HCT116 (cell line): ENCODE data around the gene FTO. TPM values are rescaled to one million over a fixed set of nuclear protein-coding genes. Genes with fewer than 3 reads are reported as not detected.

Experiments used
- ATAC-seq: fragments of 200-7000 bp; cut with Tn5 transposase; 2 replicates; pipeline ENCODE4 v1.9.1; 2020; ENCODE audit warnings: mild to moderate bottlenecking, moderate library complexity
- BruUV-seq: library from RNA; stranded (reverse); fragments of 400-500 nt; replicated peaks from 2 replicates; lab custom pipeline; 2021; lab: Mats Ljungman, UMichigan
- CTCF ChIA-PET: fragments of 300-600 bp; sonication (Branson Sonifier 250); formaldehyde crosslinking; loops from one replicate; lab custom pipeline; 2021; ENCODE audit warnings: antibody characterized with exemption; lab: Charles Lee
- POLR2A ChIA-PET: fragments of 300-600, 350-600 bp; sonication (Branson Sonifier 250); formaldehyde crosslinking; loops from one replicate; lab custom pipeline; 2021; ENCODE audit warnings: antibody characterized with exemption; lab: Charles Lee
- RAD21 ChIA-PET, 2 experiments: fragments of 300-600 bp; sonication (Branson Sonifier 250); formaldehyde crosslinking; loops; one replicate each; lab custom pipeline; 2023; ENCODE audit warnings: low total read pairs in 2 of 2; ENCODE audit not compliant: uncharacterized antibody in 2 of 2, unreplicated experiment in 2 of 2, low non-redundant PET in 1 of 2; lab: Charles Lee
- DNase-seq: peaks from one replicate; pipeline ENCODE4 v3.0.0-alpha.2; 2010; ENCODE audit warnings: low read depth, low spot score
- H2AFZ ChIP-seq: fragments of 200-600 bp; shearing (Covaris generic), sonication (generic); 2 replicates; pipeline ENCODE4 v1.6.1; 2017; ENCODE audit warnings: low read depth, mixed run types, mixed read lengths, antibody characterized with exemption, low read length; ENCODE audit not compliant: poor library complexity, severe bottlenecking
- H3K27ac ChIP-seq: 2 replicates; pipeline ENCODE4 v1.5.1; 2012; ENCODE audit warnings: low read depth, low read length
- H3K27me3 ChIP-seq: fragments of 200-600 bp; sonication (generic); 2 replicates; pipeline ENCODE4 v1.6.1; 2016; ENCODE audit warnings: mixed run types, low read length, mixed read lengths; ENCODE audit not compliant: insufficient read depth
- H3K36me3 ChIP-seq, 2 experiments: fragments of 200-500 bp in 1 of 2; fragments of 200-600 bp in 1 of 2; sonication (Bioruptor generic) in 1 of 2; sonication (generic) in 1 of 2; 2 replicates each; pipeline versions ENCODE4 v1.5.1 to v1.6.1; 2014 to 2016; ENCODE audit warnings: low read length in 2 of 2, inconsistent platforms in 1 of 2, mixed read lengths in 1 of 2, mixed run types in 1 of 2; ENCODE audit not compliant: insufficient read depth in 2 of 2, control insufficient read depth in 1 of 2
- H3K4me1 ChIP-seq, 2 experiments: fragments of 200-600 bp in 1 of 2; sonication (generic) in 1 of 2; 2 replicates each; pipeline versions ENCODE4 v1.5.1 to v1.6.1; 2012 to 2017; ENCODE audit warnings: low read length in 2 of 2, inconsistent platforms in 1 of 2, mild to moderate bottlenecking in 1 of 2, mixed read lengths in 1 of 2, mixed run types in 1 of 2, moderate library complexity in 1 of 2; ENCODE audit not compliant: insufficient read depth in 2 of 2, control insufficient read depth in 1 of 2
- H3K4me2 ChIP-seq: fragments of 200-600 bp; sonication (generic); 2 replicates; pipeline ENCODE4 v1.6.1; 2017; ENCODE audit warnings: mixed run types, low read length, mixed read lengths
- H3K4me3 ChIP-seq, 2 experiments: fragments of 200-600 bp in 1 of 2; sonication (generic) in 1 of 2; replicated peaks in 1 of 2; 2 replicates each; pipeline ENCODE4 v1.5.1; 2011 to 2016; ENCODE audit warnings: low read length in 2 of 2, control low read depth in 1 of 2, low read depth in 1 of 2, mild to moderate bottlenecking in 1 of 2, mixed read lengths in 1 of 2, mixed run types in 1 of 2
- H3K79me2 ChIP-seq: fragments of 200-600 bp; sonication (generic); 2 replicates; pipeline ENCODE4 v1.6.1; 2017; ENCODE audit warnings: mild to moderate bottlenecking, mixed run types, low read length, moderate library complexity, mixed read lengths; ENCODE audit not compliant: insufficient read depth
- H3K9ac ChIP-seq: fragments of 200-600 bp; sonication (generic); 2 replicates; pipeline ENCODE4 v1.6.1; 2016; ENCODE audit warnings: low read length, mixed read lengths
- H3K9me2 ChIP-seq: fragments of 200-600 bp; sonication (generic), shearing (Covaris generic); 2 replicates; pipeline ENCODE4 v1.6.1; 2017; ENCODE audit warnings: mixed run types, mild to moderate bottlenecking, moderate library complexity; ENCODE audit not compliant: insufficient read depth
- H3K9me3 ChIP-seq, 2 experiments: fragments of 200-500 bp in 1 of 2; fragments of 200-600 bp in 1 of 2; sonication (Bioruptor generic) in 1 of 2; sonication (generic) in 1 of 2; 2 replicates each; pipeline ENCODE4 v1.6.1; 2014 to 2017; ENCODE audit warnings: low read length in 2 of 2, mixed read lengths in 2 of 2, inconsistent platforms in 1 of 2, low read depth in 1 of 2, mild to moderate bottlenecking in 1 of 2, mixed run types in 1 of 2, moderate library complexity in 1 of 2; ENCODE audit not compliant: control insufficient read depth in 1 of 2, insufficient read depth in 1 of 2
- H4K20me1 ChIP-seq: fragments of 200-600 bp; sonication (generic), shearing (Covaris generic); 2 replicates; pipeline ENCODE4 v1.6.1; 2017; ENCODE audit warnings: mixed run types, mild to moderate bottlenecking, moderate library complexity; ENCODE audit not compliant: insufficient read depth
- CBX3 ChIP-seq: IDR thresholded peaks from 2 replicates; pipeline ENCODE4 v1.6.1; 2012; ENCODE audit warnings: low read depth
- CTCF ChIP-seq, 3 experiments: fragments of 200-600 bp in 1 of 3; sonication (generic) in 1 of 3; IDR thresholded peaks in 2 of 3; conservative IDR thresholded peaks in 1 of 3; 2 replicates each; pipeline ENCODE4 v1.5.1; 2012 to 2017; ENCODE audit warnings: low read depth in 2 of 3, low read length in 2 of 3, antibody characterized with exemption in 1 of 3, borderline replicate concordance in 1 of 3, control low read depth in 1 of 3, mild to moderate bottlenecking in 1 of 3, mixed read lengths in 1 of 3, mixed run types in 1 of 3, moderate library complexity in 1 of 3; ENCODE audit not compliant: insufficient read depth in 1 of 3
- ELF1 ChIP-seq: IDR thresholded peaks from 2 replicates; pipeline ENCODE4 v1.6.1; 2012; ENCODE audit warnings: low read depth, borderline replicate concordance
- EZH2 ChIP-seq: fragments of 200-600 bp; sonication (generic); IDR thresholded peaks from 2 replicates; pipeline ENCODE4 v1.6.1; 2017; ENCODE audit warnings: antibody characterized with exemption, mixed run types
- FOSL1 ChIP-seq: IDR thresholded peaks from 2 replicates; pipeline ENCODE4 v1.6.1; 2012; ENCODE audit warnings: low read depth
- POLR2AphosphoS5 ChIP-seq: IDR thresholded peaks from 2 replicates; pipeline ENCODE4 v1.6.1; 2011; ENCODE audit warnings: mild to moderate bottlenecking, low read depth, low read length, moderate library complexity
- SRF ChIP-seq: IDR thresholded peaks from 2 replicates; pipeline ENCODE4 v1.6.1; 2012; ENCODE audit warnings: low read depth
- TCF7L2 ChIP-seq: IDR thresholded peaks from 2 replicates; pipeline ENCODE4 v1.7.0; 2011; ENCODE audit warnings: borderline replicate concordance, inconsistent platforms; ENCODE audit not compliant: insufficient read depth, insufficient read length; ENCODE audit errors: extremely low read depth
- ZBTB33 ChIP-seq: IDR thresholded peaks from 2 replicates; pipeline ENCODE4 v1.6.1; 2011; ENCODE audit warnings: mild to moderate bottlenecking, low read length, moderate library complexity; ENCODE audit not compliant: insufficient replicate concordance; ENCODE audit errors: extremely low read depth
- ZFX ChIP-seq: fragments of 450-650 bp; IDR thresholded peaks from 2 replicates; pipeline ENCODE4 v1.6.1; 2017
- ZNF274 ChIP-seq: fragments of 200-500 bp; sonication (Bioruptor generic); IDR thresholded peaks from 2 replicates; pipeline ENCODE4 v1.6.1; 2014; ENCODE audit warnings: mild to moderate bottlenecking, low read depth, low read length, inconsistent platforms
- intact Hi-C: fragments of 100-400 bp; cut with micrococcal nuclease; formaldehyde crosslinking; loops from 2 replicates; pipeline ENCODE4 v1.10.0; 2022
- total RNA-seq: library from RNA; stranded (reverse); gene quantifications from one replicate; pipeline ENCODE4 v1.2.1, GENCODE V29; 2021; ENCODE audit not compliant: unreplicated experiment

FTO gene
- total RNA-seq, 1 experiment from 2014 or later = 55.2 TPM

- no peaks in the 10 kb centered on the region for H3K4me1 ChIP-seq
- no peak overlapping the region for H3K4me2 ChIP-seq
- H3K36me3 ChIP-seq = no peaks in the 10 kb centered on the region
- H3K9me2 ChIP-seq = no peaks in the 10 kb centered on the region
- BruUV-seq = no TSS peak
- RAD21 ChIA-PET = no interaction called here
- POLR2A ChIA-PET = no interaction called here
- no peak overlapping the region for H3K4me3 ChIP-seq
- DNase-seq = no peak
- ATAC-seq = no peak
- H3K9ac ChIP-seq = no peak overlapping the region
- no peak overlapping the region for H2AFZ ChIP-seq
- TF ChIP-seq SRF (no peak), TCF7L2 (no peak), CBX3 (no peak), FOSL1 (no peak), EZH2 (no peak)
- H3K79me2 ChIP-seq = no peaks in the 10 kb centered on the region
- no peaks in the 10 kb centered on the region for H3K9me3 ChIP-seq
- intact Hi-C loops = no loop called here
- no peak overlapping the region for H3K27ac ChIP-seq
- no peaks in the 10 kb centered on the region for H4K20me1 ChIP-seq
- H3K27me3 ChIP-seq = no peaks in the 10 kb centered on the region
- CTCF ChIA-PET = no interaction called here
Observed at GRCh38 chr16:54051821-54052220, 347.9 kb downstream of the FTO start.

GRCh38 chr16:54052271-54052670 lies 348.3 kb downstream of the FTO start:
- ChIA-PET CTCF (no interaction called here), POLR2A (no interaction called here), RAD21 (no interaction called here)
- no peak overlapping the region for H3K9ac ChIP-seq
- TF ChIP-seq ZBTB33 (no peak), ELF1 (no peak), SRF (no peak), ZNF274 (no peak), POLR2AphosphoS5 (no peak), CBX3 (no peak), CTCF (IDR thresholded peaks at IDR 0.05 in 2 of 3, conservative IDR thresholded peaks at IDR 0.05 in 1 of 3; ENCODE audit: borderline replicate concordance in 1 of 3, insufficient read depth in 1 of 3, low read depth in 2 of 3, low read length in 2 of 3) (no peak), ZFX (no peak)
- H3K36me3 ChIP-seq = no peaks in the 10 kb centered on the region
- H3K27ac ChIP-seq = no peak overlapping the region
- no peaks in the 10 kb centered on the region for H3K9me2 ChIP-seq
- H3K27me3 ChIP-seq = no peaks in the 10 kb centered on the region
- ATAC-seq = no peak
- H3K4me1 ChIP-seq = no peaks in the 10 kb centered on the region
- H3K4me3 ChIP-seq = no peak overlapping the region
- BruUV-seq = no TSS peak
- no peak overlapping the region for H2AFZ ChIP-seq
- no peak for DNase-seq
- H3K9me3 ChIP-seq = no peaks in the 10 kb centered on the region
- H3K79me2 ChIP-seq = no peaks in the 10 kb centered on the region
- intact Hi-C loops = no loop called here
- H3K4me2 ChIP-seq = no peak overlapping the region
- no peaks in the 10 kb centered on the region for H4K20me1 ChIP-seq
